Lower leg skin (tissue), 3 donors: ENCODE results near the gene BPHL.
"Not testable (repeated sequence)": the region's sequence is repeated elsewhere in the genome, so short reads cannot be mapped to it uniquely, and the experiment has no call there.

Experiments
- POLR2A ChIP-seq, 2 donors: fragments of 450-650 bp; IDR thresholded peaks; one replicate each; pipeline ENCODE4 v1.6.1; 2016 to 2017; ENCODE audit warnings: antibody characterized with exemption in 2 of 2, mild to moderate bottlenecking in 1 of 2, moderate library complexity in 1 of 2
- TF ChIP-seq, protein P1 (sequence below), 3 donors: fragments of 450-650 bp; IDR thresholded peaks; one replicate each; pipeline ENCODE4 v1.5.1; 2016; ENCODE audit warnings: antibody characterized with exemption in 3 of 3, mild to moderate bottlenecking in 3 of 3, moderate library complexity in 2 of 3

- TF ChIP-seq, protein P1, sequence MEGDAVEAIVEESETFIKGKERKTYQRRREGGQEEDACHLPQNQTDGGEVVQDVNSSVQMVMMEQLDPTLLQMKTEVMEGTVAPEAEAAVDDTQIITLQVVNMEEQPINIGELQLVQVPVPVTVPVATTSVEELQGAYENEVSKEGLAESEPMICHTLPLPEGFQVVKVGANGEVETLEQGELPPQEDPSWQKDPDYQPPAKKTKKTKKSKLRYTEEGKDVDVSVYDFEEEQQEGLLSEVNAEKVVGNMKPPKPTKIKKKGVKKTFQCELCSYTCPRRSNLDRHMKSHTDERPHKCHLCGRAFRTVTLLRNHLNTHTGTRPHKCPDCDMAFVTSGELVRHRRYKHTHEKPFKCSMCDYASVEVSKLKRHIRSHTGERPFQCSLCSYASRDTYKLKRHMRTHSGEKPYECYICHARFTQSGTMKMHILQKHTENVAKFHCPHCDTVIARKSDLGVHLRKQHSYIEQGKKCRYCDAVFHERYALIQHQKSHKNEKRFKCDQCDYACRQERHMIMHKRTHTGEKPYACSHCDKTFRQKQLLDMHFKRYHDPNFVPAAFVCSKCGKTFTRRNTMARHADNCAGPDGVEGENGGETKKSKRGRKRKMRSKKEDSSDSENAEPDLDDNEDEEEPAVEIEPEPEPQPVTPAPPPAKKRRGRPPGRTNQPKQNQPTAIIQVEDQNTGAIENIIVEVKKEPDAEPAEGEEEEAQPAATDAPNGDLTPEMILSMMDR (IDR thresholded peaks at IDR 0.05) = not testable (repeated sequence)
- not testable (repeated sequence) for TF ChIP-seq POLR2A (IDR thresholded peaks at IDR 0.05)
These were observed 61.4 kb downstream of the BPHL start for GRCh38 chr6:3179945-3180344.
